ENCODE results near the gene ADAT3. TPM values are rescaled to one million over a fixed set of nuclear protein-coding genes. Genes with fewer than 3 reads are reported as not detected.
A peak's percentile ranks its signal among the peaks of the same experiment; 100 is the strongest.

Gene ADAT3
- polyA plus RNA-seq, 1 of the 3 experiments (the other 2 are of a cell fraction), result 2.8 TPM

DNA sequence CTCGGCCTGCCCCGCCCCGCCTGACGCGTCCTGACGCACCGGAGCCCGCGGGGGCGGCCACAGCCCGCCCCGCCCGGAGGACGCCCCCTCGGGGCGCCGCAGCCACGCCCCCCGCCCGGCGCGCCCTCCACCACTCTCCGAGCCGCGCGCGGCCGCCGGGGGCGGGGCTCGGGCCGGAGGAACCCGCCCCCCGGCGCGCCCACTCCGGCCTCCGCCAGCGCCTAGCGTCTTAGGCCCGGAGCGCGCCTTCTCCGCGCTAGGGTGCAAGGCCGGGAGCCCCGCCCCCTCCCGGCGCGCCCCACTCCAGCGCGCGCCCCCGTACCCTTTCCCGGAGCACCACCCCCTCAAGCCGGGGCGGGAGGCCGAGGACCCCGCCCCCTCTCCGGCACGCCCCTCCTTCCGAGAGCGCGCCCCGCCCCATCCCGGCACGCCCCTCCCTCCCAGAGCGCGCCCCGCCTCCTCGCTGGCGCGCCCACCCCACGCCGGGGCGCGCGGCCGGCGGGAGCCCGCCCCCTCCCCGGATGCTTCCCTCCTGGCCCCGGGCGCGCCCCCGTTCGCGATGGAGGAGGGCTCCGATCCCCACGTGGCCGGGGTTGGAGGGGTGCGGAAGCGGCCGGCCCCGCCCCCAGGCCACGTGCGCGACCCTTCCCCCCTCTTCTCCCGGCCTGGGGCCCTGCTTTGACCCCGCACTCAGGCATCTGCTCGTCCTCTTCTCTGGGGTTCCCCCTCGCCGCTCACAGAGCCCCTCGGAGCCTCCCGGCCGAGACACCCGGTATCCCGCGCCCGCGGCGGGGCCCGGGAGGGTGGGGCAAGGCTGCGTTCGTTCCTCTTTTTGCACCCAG is 41.3 kb upstream of the ADAT3 start (continued):
- peak; percentile 32; the same call in 1 of the 2 replicates for TF ChIP-seq RXRA (IDR thresholded peaks at IDR 0.05; ENCODE audit: borderline replicate concordance, low read depth)
- TF ChIP-seq, protein P1, sequence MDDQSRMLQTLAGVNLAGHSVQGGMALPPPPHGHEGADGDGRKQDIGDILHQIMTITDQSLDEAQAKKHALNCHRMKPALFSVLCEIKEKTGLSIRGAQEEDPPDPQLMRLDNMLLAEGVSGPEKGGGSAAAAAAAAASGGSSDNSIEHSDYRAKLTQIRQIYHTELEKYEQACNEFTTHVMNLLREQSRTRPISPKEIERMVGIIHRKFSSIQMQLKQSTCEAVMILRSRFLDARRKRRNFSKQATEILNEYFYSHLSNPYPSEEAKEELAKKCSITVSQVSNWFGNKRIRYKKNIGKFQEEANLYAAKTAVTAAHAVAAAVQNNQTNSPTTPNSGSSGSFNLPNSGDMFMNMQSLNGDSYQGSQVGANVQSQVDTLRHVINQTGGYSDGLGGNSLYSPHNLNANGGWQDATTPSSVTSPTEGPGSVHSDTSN (IDR thresholded peaks at IDR 0.05), result no peak
- no peak for TF ChIP-seq SMC3 (IDR thresholded peaks at IDR 0.05; ENCODE audit: low read depth, low read length)
- TF ChIP-seq, protein P2, sequence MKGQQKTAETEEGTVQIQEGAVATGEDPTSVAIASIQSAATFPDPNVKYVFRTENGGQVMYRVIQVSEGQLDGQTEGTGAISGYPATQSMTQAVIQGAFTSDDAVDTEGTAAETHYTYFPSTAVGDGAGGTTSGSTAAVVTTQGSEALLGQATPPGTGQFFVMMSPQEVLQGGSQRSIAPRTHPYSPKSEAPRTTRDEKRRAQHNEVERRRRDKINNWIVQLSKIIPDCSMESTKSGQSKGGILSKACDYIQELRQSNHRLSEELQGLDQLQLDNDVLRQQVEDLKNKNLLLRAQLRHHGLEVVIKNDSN (IDR thresholded peaks at IDR 0.05; ENCODE audit: borderline replicate concordance, low read depth), result peak; percentile 91
- TF ChIP-seq EP300 (IDR thresholded peaks at IDR 0.05; ENCODE audit: borderline replicate concordance in 1 of 2, low read depth in 1 of 2, low read length in 1 of 2), result no peak
- TF ChIP-seq, protein P3, sequence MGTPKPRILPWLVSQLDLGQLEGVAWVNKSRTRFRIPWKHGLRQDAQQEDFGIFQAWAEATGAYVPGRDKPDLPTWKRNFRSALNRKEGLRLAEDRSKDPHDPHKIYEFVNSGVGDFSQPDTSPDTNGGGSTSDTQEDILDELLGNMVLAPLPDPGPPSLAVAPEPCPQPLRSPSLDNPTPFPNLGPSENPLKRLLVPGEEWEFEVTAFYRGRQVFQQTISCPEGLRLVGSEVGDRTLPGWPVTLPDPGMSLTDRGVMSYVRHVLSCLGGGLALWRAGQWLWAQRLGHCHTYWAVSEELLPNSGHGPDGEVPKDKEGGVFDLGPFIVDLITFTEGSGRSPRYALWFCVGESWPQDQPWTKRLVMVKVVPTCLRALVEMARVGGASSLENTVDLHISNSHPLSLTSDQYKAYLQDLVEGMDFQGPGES (IDR thresholded peaks at IDR 0.05; ENCODE audit: low read depth, low read length), result no peak
- no peak for TF ChIP-seq JUND (IDR thresholded peaks at IDR 0.05)
- peak; percentile 57 for TF ChIP-seq ELF1 (IDR thresholded peaks at IDR 0.05)
- no peak for TF ChIP-seq GATA2 (CRISPR knock-in tag; IDR thresholded peaks at IDR 0.05)
- no peak for TF ChIP-seq NFIC (IDR thresholded peaks at IDR 0.05; ENCODE audit: borderline replicate concordance)

DNA sequence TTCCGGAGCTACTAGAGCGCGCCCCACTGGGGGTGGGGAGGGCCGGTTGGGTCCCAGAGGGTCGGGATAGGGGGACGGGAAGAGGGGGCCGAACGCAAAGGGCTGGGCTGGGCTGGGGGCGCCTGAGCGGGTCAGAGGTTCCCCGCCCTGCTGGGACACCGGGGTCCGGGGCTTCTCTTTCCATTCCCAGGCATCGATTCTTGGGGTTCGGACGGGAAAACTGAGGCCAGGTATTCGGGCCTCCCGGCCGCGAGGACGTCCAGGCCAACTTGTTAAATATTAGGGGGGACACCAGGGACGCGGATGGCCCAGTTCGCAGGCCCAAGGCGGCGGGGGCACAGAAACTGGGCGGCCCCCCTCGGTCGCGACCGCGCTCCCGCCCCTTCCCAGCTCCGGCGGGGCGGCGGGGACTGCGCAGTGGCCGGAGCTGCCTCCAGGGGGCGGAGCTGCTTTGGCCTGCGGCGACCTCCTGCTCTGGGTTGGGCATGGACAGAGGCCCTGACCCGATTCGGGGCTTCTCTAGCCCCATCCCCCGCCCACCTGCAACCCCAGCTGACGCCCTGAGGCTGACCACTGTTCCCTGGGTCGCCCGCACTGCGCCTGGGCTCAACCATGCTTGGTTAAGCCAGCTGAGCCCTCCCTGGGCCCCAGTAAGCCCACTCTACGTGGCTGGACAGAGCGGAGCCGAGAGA is 40.6 kb upstream of the ADAT3 start:
- ChIA-PET POLR2A (interaction anchor here (0.8 to 1.4 kb wide), 4 partner anchors 9 to 41 kb away, joined by 3 to 7 read pairs (median 5); partner anchors contain the start of genes ADAT3 and SCAMP4), CTCF (interaction anchor here (0.5 to 1.9 kb wide), 14 partner anchors 9 to 730 kb away, joined by 3 to 10 read pairs (median 4); no protein-coding TSS in a partner anchor)
- DNase-seq, result peak; percentile 90
- Histone ChIP-seq H3K4me1 (ENCODE audit: control insufficient read depth in 1 of 2, insufficient read depth in 2 of 2, low read depth in 1 of 2, low read length in 1 of 2) (peaks cover 18 to 28% of the 10 kb centered on the region in 2 experiments; a peak in 2 of 4 replicates), H3K4me2 (peak overlapping the region; percentile 100), H3K27me3 (ENCODE audit: insufficient read depth) (no peaks in the 10 kb centered on the region), H3F3A (replicated peaks; ENCODE audit: insufficient read depth) (peaks cover 9% of the 10 kb centered on the region), H3K9me3 (no peaks in the 10 kb centered on the region), H3K4me3 (ENCODE audit: low read depth in 2 of 2, low read length in 1 of 2) (peak overlapping the region; percentile 64 to 79), H3K9ac (peak overlapping the region; percentile 96), H2AFZ (ENCODE audit: low read depth) (peak overlapping the region; percentile 62), H3K36me3 (replicated peaks in 1 of 2; ENCODE audit: control insufficient read depth in 1 of 2, insufficient read depth in 2 of 2, low read length in 1 of 2) (no peaks in the 10 kb centered on the region), H3K79me2 (ENCODE audit: insufficient read depth) (peaks cover 64% of the 10 kb centered on the region), H4K20me1 (ENCODE audit: insufficient read depth) (peaks cover 30% of the 10 kb centered on the region), H3K27ac (ENCODE audit: low read depth in 2 of 2, low read length in 1 of 2) (peak overlapping the region; percentile 93 to 94), H3K9me2 (no peaks in the 10 kb centered on the region)
- 0% methylated on average over 5 of the region's 52 CpGs for WGBS (ENCODE audit: low lambda C conversion rate)
- TF ChIP-seq RXRA (IDR thresholded peaks at IDR 0.05; ENCODE audit: borderline replicate concordance, low read depth), result no peak
- TF ChIP-seq, protein P4, sequence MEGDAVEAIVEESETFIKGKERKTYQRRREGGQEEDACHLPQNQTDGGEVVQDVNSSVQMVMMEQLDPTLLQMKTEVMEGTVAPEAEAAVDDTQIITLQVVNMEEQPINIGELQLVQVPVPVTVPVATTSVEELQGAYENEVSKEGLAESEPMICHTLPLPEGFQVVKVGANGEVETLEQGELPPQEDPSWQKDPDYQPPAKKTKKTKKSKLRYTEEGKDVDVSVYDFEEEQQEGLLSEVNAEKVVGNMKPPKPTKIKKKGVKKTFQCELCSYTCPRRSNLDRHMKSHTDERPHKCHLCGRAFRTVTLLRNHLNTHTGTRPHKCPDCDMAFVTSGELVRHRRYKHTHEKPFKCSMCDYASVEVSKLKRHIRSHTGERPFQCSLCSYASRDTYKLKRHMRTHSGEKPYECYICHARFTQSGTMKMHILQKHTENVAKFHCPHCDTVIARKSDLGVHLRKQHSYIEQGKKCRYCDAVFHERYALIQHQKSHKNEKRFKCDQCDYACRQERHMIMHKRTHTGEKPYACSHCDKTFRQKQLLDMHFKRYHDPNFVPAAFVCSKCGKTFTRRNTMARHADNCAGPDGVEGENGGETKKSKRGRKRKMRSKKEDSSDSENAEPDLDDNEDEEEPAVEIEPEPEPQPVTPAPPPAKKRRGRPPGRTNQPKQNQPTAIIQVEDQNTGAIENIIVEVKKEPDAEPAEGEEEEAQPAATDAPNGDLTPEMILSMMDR (IDR thresholded peaks at IDR 0.05), result peak; percentile 60
- peak; percentile 2; the same call in 1 of the 2 replicates for TF ChIP-seq POLR2AphosphoS5 (IDR thresholded peaks at IDR 0.05; ENCODE audit: low read depth, low read length)
- TF ChIP-seq FOXJ3 (CRISPR knock-in tag; IDR thresholded peaks at IDR 0.05), result no peak
- peak; percentile 24; the same call in 1 of the 2 replicates for TF ChIP-seq MXI1 (IDR thresholded peaks at IDR 0.05; ENCODE audit: low read depth, low read length)
- TF ChIP-seq, protein P5, sequence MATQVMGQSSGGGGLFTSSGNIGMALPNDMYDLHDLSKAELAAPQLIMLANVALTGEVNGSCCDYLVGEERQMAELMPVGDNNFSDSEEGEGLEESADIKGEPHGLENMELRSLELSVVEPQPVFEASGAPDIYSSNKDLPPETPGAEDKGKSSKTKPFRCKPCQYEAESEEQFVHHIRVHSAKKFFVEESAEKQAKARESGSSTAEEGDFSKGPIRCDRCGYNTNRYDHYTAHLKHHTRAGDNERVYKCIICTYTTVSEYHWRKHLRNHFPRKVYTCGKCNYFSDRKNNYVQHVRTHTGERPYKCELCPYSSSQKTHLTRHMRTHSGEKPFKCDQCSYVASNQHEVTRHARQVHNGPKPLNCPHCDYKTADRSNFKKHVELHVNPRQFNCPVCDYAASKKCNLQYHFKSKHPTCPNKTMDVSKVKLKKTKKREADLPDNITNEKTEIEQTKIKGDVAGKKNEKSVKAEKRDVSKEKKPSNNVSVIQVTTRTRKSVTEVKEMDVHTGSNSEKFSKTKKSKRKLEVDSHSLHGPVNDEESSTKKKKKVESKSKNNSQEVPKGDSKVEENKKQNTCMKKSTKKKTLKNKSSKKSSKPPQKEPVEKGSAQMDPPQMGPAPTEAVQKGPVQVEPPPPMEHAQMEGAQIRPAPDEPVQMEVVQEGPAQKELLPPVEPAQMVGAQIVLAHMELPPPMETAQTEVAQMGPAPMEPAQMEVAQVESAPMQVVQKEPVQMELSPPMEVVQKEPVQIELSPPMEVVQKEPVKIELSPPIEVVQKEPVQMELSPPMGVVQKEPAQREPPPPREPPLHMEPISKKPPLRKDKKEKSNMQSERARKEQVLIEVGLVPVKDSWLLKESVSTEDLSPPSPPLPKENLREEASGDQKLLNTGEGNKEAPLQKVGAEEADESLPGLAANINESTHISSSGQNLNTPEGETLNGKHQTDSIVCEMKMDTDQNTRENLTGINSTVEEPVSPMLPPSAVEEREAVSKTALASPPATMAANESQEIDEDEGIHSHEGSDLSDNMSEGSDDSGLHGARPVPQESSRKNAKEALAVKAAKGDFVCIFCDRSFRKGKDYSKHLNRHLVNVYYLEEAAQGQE (IDR thresholded peaks at IDR 0.05; ENCODE audit: low read depth, low read length), result 0 out of 2 replicates have a peak, but pooled peaks have one; percentile 12
- TF ChIP-seq RAD21 (IDR thresholded peaks at IDR 0.05; ENCODE audit: low read length), result peak; percentile 54
- TF ChIP-seq RCOR1 (IDR thresholded peaks at IDR 0.05; ENCODE audit: low read length), result no peak
- TF ChIP-seq NRF1 (IDR thresholded peaks at IDR 0.05; ENCODE audit: low read depth, low read length), result peak; percentile 49
- TF ChIP-seq TAF1 (IDR thresholded peaks at IDR 0.05; ENCODE audit: borderline replicate concordance, low read depth, low read length), result peak; percentile 45
- peak; percentile 48; the same call in 1 of the 2 replicates for TF ChIP-seq SMC3 (IDR thresholded peaks at IDR 0.05; ENCODE audit: low read depth, low read length)
- TF ChIP-seq, protein P6, sequence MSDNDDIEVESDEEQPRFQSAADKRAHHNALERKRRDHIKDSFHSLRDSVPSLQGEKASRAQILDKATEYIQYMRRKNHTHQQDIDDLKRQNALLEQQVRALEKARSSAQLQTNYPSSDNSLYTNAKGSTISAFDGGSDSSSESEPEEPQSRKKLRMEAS (IDR thresholded peaks at IDR 0.05; ENCODE audit: low read depth), result peak; percentile 0; the same call in 1 of the 2 replicates
